NCI-H187 treated with DMSO at 0.1 percent for 48 hours (cell line): ENCODE measurements around the gene ZNF142.

ENCODE experiments used
- DNase-seq: peaks from one replicate; lab custom pipeline; 2025; lab: John Stamatoyannopoulos, UW

Gene ZNF142

GRCh38 chr2:218655751-218656150 lies 3.7 kb downstream of the ZNF142 start:
- DNase-seq = no peak

- DNase-seq = no peak
Measured at GRCh38 chr2:218648787-218649100, 10.7 kb downstream of the ZNF142 start.

GRCh38 chr2:218648088-218648786 lies 11.2 kb downstream of the ZNF142 start:
- no peak for DNase-seq

- DNase-seq = no peak
Measured at GRCh38 chr2:218645126-218645525, 14.3 kb downstream of the ZNF142 start.

- no peak for DNase-seq
Measured at GRCh38 chr2:218644721-218645120, 14.7 kb downstream of the ZNF142 start.

- no peak for DNase-seq
Measured at GRCh38 chr2:218643751-218644310, 15.6 kb downstream of the ZNF142 start.

- no peak for DNase-seq
Measured at GRCh38 chr2:218642786-218643185, 16.6 kb downstream of the ZNF142 start.

GRCh38 chr2:218642121-218642656 lies 17.2 kb downstream of the ZNF142 start:
- DNase-seq = no peak

GRCh38 chr2:218638372-218638771 lies 21.1 kb downstream of the ZNF142 start:
- no peak for DNase-seq

GRCh38 chr2:218635719-218636118 lies 23.7 kb downstream of the ZNF142 start:
- DNase-seq = no peak

- no peak for DNase-seq
Measured at GRCh38 chr2:218631837-218632236, 27.6 kb downstream of the ZNF142 start.

- no peak for DNase-seq
Measured at GRCh38 chr2:218627939-218628338, 31.5 kb downstream of the ZNF142 start.

GRCh38 chr2:218626369-218626768 lies 33.1 kb downstream of the ZNF142 start:
- no peak for DNase-seq

GRCh38 chr2:218623366-218623705 lies 36.1 kb downstream of the ZNF142 start:
- no peak for DNase-seq

GRCh38 chr2:218622606-218623365 lies 36.6 kb downstream of the ZNF142 start:
- DNase-seq = no peak

GRCh38 chr2:218621007-218621406 lies 38.4 kb downstream of the ZNF142 start:
- DNase-seq = no peak

GRCh38 chr2:218618102-218618860 lies 41.1 kb downstream of the ZNF142 start:
- no peak for DNase-seq

- DNase-seq = no peak
Measured at GRCh38 chr2:218615868-218616315, 43.5 kb downstream of the ZNF142 start.

GRCh38 chr2:218607436-218608115 lies 51.8 kb downstream of the ZNF142 start, which contains the start of gene PLCD4:
Gene PLCD4, plus strand, starts transcription at chr2:218607899. Its CDS starts 7,841 bp downstream, at chr2:218615740.
- DNase-seq = no peak

- no peak for DNase-seq
Measured at GRCh38 chr2:218605432-218605831, 54.0 kb downstream of the ZNF142 start.
